Trophoblast cell (in vitro differentiated cells and primary cell): ENCODE data around the gene PREX1.

ENCODE experiments used
- DNase-seq, 2 donors: peaks; one replicate each; pipeline ENCODE4 v3.0.0-alpha.2; 2016
- H2AFZ ChIP-seq: 2 replicates; pipeline ENCODE4 v1.6.1; 2013; ENCODE audit warnings: low read length, moderate library complexity, mild to moderate bottlenecking; ENCODE audit not compliant: insufficient read depth, poor library complexity
- H2AK5ac ChIP-seq: 2 replicates; pipeline ENCODE4 v1.6.1; 2013; ENCODE audit warnings: mild to moderate bottlenecking, low read length
- H2BK120ac ChIP-seq: 2 replicates; pipeline ENCODE4 v1.6.1; 2013; ENCODE audit warnings: low read length, mild to moderate bottlenecking, moderate library complexity; ENCODE audit not compliant: insufficient read depth, poor library complexity
- H2BK12ac ChIP-seq: 2 replicates; pipeline ENCODE4 v1.6.1; 2013; ENCODE audit warnings: mild to moderate bottlenecking, low read length, moderate library complexity
- H2BK5ac ChIP-seq: 2 replicates; pipeline ENCODE4 v1.6.1; 2013; ENCODE audit warnings: low read length, low read depth, moderate library complexity, mild to moderate bottlenecking; ENCODE audit not compliant: poor library complexity
- H3K14ac ChIP-seq: 2 replicates; pipeline ENCODE4 v1.6.1; 2013; ENCODE audit warnings: mild to moderate bottlenecking, low read length
- H3K18ac ChIP-seq: 2 replicates; pipeline ENCODE4 v1.6.1; 2013; ENCODE audit warnings: mild to moderate bottlenecking, low read length
- H3K23ac ChIP-seq: 2 replicates; pipeline ENCODE4 v1.6.1; 2013; ENCODE audit warnings: low read length
- H3K27ac ChIP-seq: 2 replicates; pipeline ENCODE4 v1.5.1; 2013; ENCODE audit warnings: low read depth, mild to moderate bottlenecking, inconsistent platforms, low read length, moderate library complexity
- H3K27me3 ChIP-seq: 2 replicates; pipeline ENCODE4 v1.6.1; 2013; ENCODE audit warnings: inconsistent platforms, mild to moderate bottlenecking, low read length, moderate library complexity; ENCODE audit not compliant: insufficient read depth
- H3K36me3 ChIP-seq, 2 experiments: 1 replicate in 1 of 2; 2 replicates in 1 of 2; pipeline ENCODE4 v1.6.1; 2013; ENCODE audit warnings: low read length in 2 of 2, mild to moderate bottlenecking in 2 of 2, moderate library complexity in 1 of 2; ENCODE audit not compliant: insufficient read depth in 2 of 2, control insufficient read depth in 1 of 2
- H3K4ac ChIP-seq: 2 replicates; pipeline ENCODE4 v1.6.1; 2013; ENCODE audit warnings: low read depth, mild to moderate bottlenecking, low read length, moderate library complexity
- H3K4me1 ChIP-seq, 2 experiments: 1 replicate in 1 of 2; 2 replicates in 1 of 2; pipeline ENCODE4 v1.6.1; 2013; ENCODE audit warnings: low read length in 2 of 2, mild to moderate bottlenecking in 2 of 2, moderate library complexity in 1 of 2; ENCODE audit not compliant: insufficient read depth in 2 of 2, control insufficient read depth in 1 of 2
- H3K4me2 ChIP-seq: 2 replicates; pipeline ENCODE4 v1.6.1; 2013; ENCODE audit warnings: inconsistent platforms, mild to moderate bottlenecking, low read length, moderate library complexity
- H3K4me3 ChIP-seq: 2 replicates; pipeline ENCODE4 v1.5.1; 2013; ENCODE audit warnings: mild to moderate bottlenecking, low read depth, low read length, inconsistent platforms
- H3K79me1 ChIP-seq: one replicate; pipeline ENCODE4 v1.6.1; 2013; ENCODE audit warnings: low read length
- H3K79me2 ChIP-seq: 2 replicates; pipeline ENCODE4 v1.6.1; 2013; ENCODE audit warnings: low read length, mild to moderate bottlenecking; ENCODE audit not compliant: control insufficient read depth, insufficient read depth, poor library complexity
- H3K9ac ChIP-seq: 2 replicates; pipeline ENCODE4 v1.6.1; 2013; ENCODE audit warnings: mild to moderate bottlenecking, low read length
- H3K9me3 ChIP-seq: 2 replicates; pipeline ENCODE4 v1.6.1; 2013; ENCODE audit warnings: low read depth, mild to moderate bottlenecking, control low read depth, inconsistent platforms, low read length; ENCODE audit not compliant: insufficient read depth
- H4K12ac ChIP-seq: 2 replicates; pipeline ENCODE4 v1.6.1; 2013; ENCODE audit warnings: low read depth, mild to moderate bottlenecking, low read length, moderate library complexity
- H4K8ac ChIP-seq: 2 replicates; pipeline ENCODE4 v1.6.1; 2013; ENCODE audit warnings: low read depth, mild to moderate bottlenecking, low read length, moderate library complexity
- H4K91ac ChIP-seq: one replicate; pipeline ENCODE4 v1.6.1; 2013; ENCODE audit warnings: low read depth, mild to moderate bottlenecking, low read length, moderate library complexity
- WGBS: extraction: QIAGEN DNeasy Blood & Tissue Kit; methylation state at CpG from one replicate; pipeline ENCODE4 v1.1.7; 2013; ENCODE audit warnings: missing lambda C conversion rate; ENCODE audit not compliant: insufficient read length, insufficient coverage; ENCODE audit errors: extremely low coverage; 5-methylcytosine and 5-hydroxymethylcytosine counted together

The PREX1 gene

DNA sequence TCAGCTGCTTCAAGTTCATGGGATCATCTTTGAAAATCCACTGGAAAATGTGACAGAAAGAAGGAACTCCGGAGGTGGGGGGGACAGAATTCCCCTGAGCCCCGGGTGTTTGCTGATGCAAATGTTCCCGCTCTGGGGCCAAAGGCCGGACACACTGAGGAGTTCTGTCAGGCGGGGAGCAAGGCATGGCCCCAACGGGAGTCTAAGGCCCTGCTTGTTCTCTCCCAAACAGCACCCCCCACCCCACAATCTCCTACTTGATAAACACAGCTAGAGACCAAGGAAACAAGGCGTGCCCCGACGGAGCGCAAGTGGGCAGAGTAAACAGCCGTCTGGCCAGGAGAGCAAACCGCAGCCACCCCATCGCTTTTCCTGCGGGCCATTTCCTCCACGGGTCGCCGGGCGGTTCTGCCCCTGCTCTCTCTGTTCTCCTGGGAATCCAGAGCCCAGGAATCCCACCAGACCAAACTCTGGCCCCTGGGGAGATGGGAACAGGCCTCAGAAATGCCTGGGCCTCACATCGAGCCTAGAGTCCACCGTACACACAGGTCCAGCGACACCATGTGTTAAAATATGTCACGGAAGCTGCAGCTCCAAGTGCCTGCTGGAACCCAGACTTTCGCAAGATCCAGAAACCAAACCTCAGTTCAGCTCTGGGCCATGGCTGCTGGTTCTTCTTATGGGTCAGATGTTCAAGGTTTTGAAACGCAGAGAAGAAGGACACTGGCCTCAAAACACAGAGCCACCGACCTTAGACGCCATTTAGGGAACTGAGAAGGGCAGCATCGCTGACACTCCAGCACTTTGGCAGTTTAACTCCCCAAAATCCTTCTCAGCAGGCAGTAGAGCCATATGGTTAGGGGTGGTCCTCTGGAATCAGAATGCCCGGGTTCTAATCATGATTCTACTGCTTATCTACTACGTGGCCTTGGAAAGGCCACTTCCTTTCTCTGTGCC, 104.2 kb downstream of the PREX1 start:
- peaks cover 2% of the 10 kb centered on the region for H3K9me3 ChIP-seq
- H4K91ac ChIP-seq: no peak overlapping the region
- no peak overlapping the region for H3K23ac ChIP-seq
- no peak overlapping the region for H2BK5ac ChIP-seq
- no peaks in the 10 kb centered on the region for H3K79me1 ChIP-seq
- no peak overlapping the region for H3K4ac ChIP-seq
- no CpG with 5 or more reads among the region's 29 CpGs for WGBS
- no peak overlapping the region for H2BK120ac ChIP-seq
- peak in 1 of 2 donors; percentile 18 for DNase-seq
- no peak overlapping the region for H3K4me2 ChIP-seq
- no peak overlapping the region for H4K12ac ChIP-seq
- no peak overlapping the region for H3K14ac ChIP-seq
- no peak overlapping the region for H2BK12ac ChIP-seq
- H3K4me1 ChIP-seq: no peaks in the 10 kb centered on the region
- no peak overlapping the region for H2AFZ ChIP-seq
- no peak overlapping the region for H3K9ac ChIP-seq
- no peaks in the 10 kb centered on the region for H3K27me3 ChIP-seq
- no peak overlapping the region for H3K27ac ChIP-seq
- no peaks in the 10 kb centered on the region for H3K79me2 ChIP-seq
- no peaks in the 10 kb centered on the region for H3K36me3 ChIP-seq
- no peak overlapping the region for H2AK5ac ChIP-seq
- H3K4me3 ChIP-seq: no peak overlapping the region
- no peak overlapping the region for H3K18ac ChIP-seq
- H4K8ac ChIP-seq: no peak overlapping the region

DNA sequence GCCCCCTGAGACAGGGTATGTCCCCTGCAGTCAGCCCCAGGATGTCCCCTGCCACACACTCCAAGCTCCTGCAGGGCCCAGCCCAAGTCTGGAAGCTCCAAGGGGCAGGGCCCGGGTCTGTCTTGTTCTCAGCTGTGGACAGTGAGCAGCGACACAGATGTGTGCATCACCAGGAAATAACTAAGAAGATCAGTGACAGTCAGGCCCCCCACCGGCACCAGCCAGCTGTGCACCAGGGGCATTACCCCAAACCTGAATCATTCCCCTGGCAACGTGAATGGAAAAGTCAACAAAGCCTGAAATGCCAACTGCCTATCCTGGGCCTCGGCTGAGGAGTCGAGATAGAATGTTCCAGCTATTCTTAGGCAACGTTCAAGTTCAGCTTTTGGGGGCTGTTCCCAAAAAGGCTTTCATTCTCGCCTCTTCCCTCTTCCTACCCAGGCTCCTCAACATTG, 105.0 kb downstream of the PREX1 start:
- H3K4ac ChIP-seq: no peak overlapping the region
- no CpG with 5 or more reads among the region's 8 CpGs for WGBS
- no peak overlapping the region for H2AFZ ChIP-seq
- peak; percentile 7 to 9 for DNase-seq
- no peak overlapping the region for H3K14ac ChIP-seq
- no peak overlapping the region for H2BK5ac ChIP-seq
- H3K27me3 ChIP-seq: no peaks in the 10 kb centered on the region
- no peaks in the 10 kb centered on the region for H3K79me2 ChIP-seq
- no peak overlapping the region for H3K4me3 ChIP-seq
- no peak overlapping the region for H3K18ac ChIP-seq
- no peak overlapping the region for H4K91ac ChIP-seq
- no peak overlapping the region for H3K27ac ChIP-seq
- no peaks in the 10 kb centered on the region for H3K36me3 ChIP-seq
- H3K23ac ChIP-seq: no peak overlapping the region
- no peak overlapping the region for H4K8ac ChIP-seq
- H3K4me2 ChIP-seq: no peak overlapping the region
- H3K9ac ChIP-seq: no peak overlapping the region
- H3K9me3 ChIP-seq: peaks cover 4% of the 10 kb centered on the region
- no peak overlapping the region for H4K12ac ChIP-seq
- H2BK120ac ChIP-seq: no peak overlapping the region
- no peak overlapping the region for H2BK12ac ChIP-seq
- H2AK5ac ChIP-seq: no peak overlapping the region
- H3K79me1 ChIP-seq: no peaks in the 10 kb centered on the region
- no peaks in the 10 kb centered on the region for H3K4me1 ChIP-seq

GRCh38 chr20:48722002-48722731, 105.6 kb downstream of the PREX1 start:
- H3K79me1 ChIP-seq: no peaks in the 10 kb centered on the region
- no peak overlapping the region for H4K12ac ChIP-seq
- H3K14ac ChIP-seq: no peak overlapping the region
- no peak overlapping the region for H3K9ac ChIP-seq
- no peak overlapping the region for H2BK5ac ChIP-seq
- no peak overlapping the region for H3K23ac ChIP-seq
- no peak overlapping the region for H3K4me3 ChIP-seq
- H3K4me1 ChIP-seq: no peaks in the 10 kb centered on the region
- no peak overlapping the region for H2AK5ac ChIP-seq
- H3K79me2 ChIP-seq: no peaks in the 10 kb centered on the region
- no peak overlapping the region for H2AFZ ChIP-seq
- no peak overlapping the region for H4K8ac ChIP-seq
- DNase-seq: peak; percentile 16 to 29
- H4K91ac ChIP-seq: no peak overlapping the region
- no peak overlapping the region for H2BK120ac ChIP-seq
- H3K36me3 ChIP-seq: no peaks in the 10 kb centered on the region
- H3K18ac ChIP-seq: no peak overlapping the region
- no peak overlapping the region for H3K4me2 ChIP-seq
- peaks cover 4% of the 10 kb centered on the region for H3K9me3 ChIP-seq
- H2BK12ac ChIP-seq: no peak overlapping the region
- no peak overlapping the region for H3K27ac ChIP-seq
- no peaks in the 10 kb centered on the region for H3K27me3 ChIP-seq
- no CpG with 5 or more reads among the region's 14 CpGs for WGBS
- H3K4ac ChIP-seq: no peak overlapping the region

GRCh38 chr20:48721324-48722001, 106.3 kb downstream of the PREX1 start:
- Histone ChIP-seq H3K4me2 (no peak overlapping the region), H3K4me1 (no peaks in the 10 kb centered on the region), H4K12ac (no peak overlapping the region), H3K9me3 (peaks cover 4% of the 10 kb centered on the region), H3K36me3 (no peaks in the 10 kb centered on the region), H3K4ac (no peak overlapping the region), H3K79me1 (no peaks in the 10 kb centered on the region), H3K14ac (no peak overlapping the region), H3K4me3 (no peak overlapping the region), H2BK5ac (no peak overlapping the region), H2BK12ac (no peak overlapping the region), H2BK120ac (no peak overlapping the region), H2AK5ac (no peak overlapping the region), H4K8ac (no peak overlapping the region), H3K23ac (no peak overlapping the region), H4K91ac (no peak overlapping the region), H3K79me2 (no peaks in the 10 kb centered on the region), H3K9ac (no peak overlapping the region), H3K27ac (no peak overlapping the region), H3K18ac (no peak overlapping the region), H2AFZ (no peak overlapping the region), H3K27me3 (no peaks in the 10 kb centered on the region)
- no CpG with 5 or more reads among the region's 9 CpGs for WGBS
- DNase-seq: no peak
